Muscle of back (tissue), 11 donors: ENCODE results near the gene RCCD1. TPM values are rescaled to one million over a fixed set of nuclear protein-coding genes. Genes with fewer than 3 reads are reported as not detected.
A peak's percentile ranks its signal among the peaks of the same experiment; 100 is the strongest.

Experiments used
- DNase-seq, 3 donors: peaks; one replicate each; pipeline versions ENCODE4 v3.0.0 to v3.0.0-alpha.2; 2013
- polyA plus RNA-seq, 10 donors: library from polyadenylated mRNA; unstranded; fragments of 120-200 nt; gene quantifications; one replicate each; pipeline ENCODE4 v1.2.1, GENCODE V29; 2013; ENCODE audit not compliant: insufficient read length in 10 of 10

RCCD1 gene
- polyA plus RNA-seq, 10 donors: 9.8 to 18.6 (median 12.2) TPM

DNA sequence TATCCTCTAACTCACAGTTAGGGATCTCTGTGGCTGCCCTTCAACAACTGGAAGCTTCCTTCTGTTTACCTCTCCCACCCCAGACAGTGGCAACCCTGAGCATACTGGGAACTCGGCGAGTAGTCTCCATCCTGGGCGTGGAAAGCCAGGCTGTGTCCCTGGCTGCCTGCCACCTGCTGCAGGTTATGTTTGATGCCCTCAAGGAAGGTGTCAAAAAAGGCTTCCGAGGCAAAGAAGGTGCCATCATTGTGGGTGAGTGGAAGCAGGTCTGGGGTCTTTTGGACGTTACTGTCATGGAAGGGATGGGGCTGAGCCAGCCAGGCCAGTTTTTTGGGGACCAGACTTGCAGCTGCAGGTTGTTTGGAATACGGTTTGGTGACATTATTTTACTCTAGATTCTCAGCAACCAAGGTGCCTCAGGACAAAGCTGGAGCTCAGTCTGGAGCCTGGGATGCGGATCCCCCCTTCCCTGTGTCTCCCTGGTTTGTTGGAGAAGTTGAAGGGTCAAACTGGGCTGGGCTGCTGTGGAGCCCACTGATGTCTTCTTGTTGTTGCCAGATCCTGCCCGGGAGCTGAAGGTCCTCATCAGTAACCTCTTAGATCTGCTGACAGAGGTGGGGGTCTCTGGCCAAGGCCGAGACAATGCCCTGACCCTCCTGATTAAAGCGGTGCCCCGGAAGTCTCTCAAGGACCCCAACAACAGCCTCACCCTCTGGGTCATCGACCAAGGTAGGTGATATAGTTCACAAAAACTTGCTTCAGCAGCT lies 12.1 kb upstream of the RCCD1 start:
- DNase-seq: no peak

DNA sequence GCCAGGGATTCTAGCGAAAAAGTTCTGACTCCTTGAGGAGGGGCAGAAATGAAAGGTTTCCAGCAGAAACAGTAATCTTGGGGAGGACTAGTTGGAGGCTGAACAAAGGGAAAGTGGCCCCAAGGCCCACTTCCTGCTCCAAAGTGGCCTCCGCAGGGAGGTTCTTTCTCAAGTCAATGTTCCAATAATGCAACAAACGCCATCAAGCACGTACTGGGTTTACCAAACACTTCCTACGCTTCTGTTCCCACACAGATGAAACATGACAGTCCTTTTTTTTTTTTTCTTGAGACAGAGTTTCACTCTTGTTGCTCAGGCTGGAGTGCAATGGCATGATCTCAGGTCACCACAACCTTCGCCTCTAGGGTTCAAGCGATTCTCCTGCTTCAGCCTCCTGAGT lies 9.6 kb upstream of the RCCD1 start:
- no peak for DNase-seq

DNA sequence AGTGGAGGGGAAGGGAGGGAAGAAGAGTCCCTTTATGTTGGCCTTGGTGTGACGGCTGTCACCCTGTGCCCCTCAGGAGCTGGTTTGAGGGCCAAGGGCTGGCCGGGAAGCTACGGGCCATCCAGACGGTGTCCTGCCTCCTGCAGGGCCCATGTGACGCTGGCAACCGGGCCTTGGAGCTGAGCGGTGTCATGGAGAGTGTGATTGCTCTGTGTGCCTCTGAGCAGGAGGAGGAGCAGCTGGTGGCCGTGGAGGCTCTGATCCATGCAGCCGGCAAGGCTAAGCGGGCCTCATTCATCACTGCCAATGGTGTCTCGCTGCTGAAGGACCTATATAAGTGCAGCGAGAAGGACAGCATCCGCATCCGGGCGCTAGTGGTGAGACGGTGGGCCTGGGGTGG lies 8.1 kb upstream of the RCCD1 start:
- DNase-seq: no peak

DNA sequence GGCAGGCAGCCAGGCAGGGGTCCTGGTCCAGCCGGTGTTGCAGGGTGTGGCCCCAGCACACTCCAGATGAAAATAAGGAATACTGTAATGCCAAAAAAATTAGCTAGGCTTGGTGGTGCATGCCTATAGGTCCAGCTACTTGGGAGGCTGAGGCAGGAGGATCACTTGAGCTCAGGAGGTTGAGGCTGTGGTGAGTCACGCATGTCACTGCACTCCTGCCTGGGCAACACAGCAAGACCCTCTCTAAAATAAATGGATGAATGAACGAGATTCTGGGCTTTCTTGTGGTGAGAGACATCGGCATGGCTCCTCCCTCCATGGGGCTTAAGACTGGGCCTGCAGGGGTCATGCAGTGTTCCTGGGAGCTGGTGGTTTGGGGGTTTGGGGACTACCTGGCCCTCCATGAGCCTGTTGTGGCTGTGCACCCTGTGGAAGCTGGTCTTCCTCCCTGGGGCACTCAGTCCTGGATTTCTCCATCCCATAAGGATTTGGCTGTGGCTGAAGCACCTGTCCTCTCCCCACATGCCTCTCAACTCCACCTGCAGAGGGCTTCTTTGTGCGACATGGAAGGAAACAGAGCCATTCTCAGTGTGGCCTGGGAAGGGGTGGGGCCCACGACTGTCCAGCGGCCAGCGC lies 7.6 kb upstream of the RCCD1 start:
- DNase-seq: no peak

DNA sequence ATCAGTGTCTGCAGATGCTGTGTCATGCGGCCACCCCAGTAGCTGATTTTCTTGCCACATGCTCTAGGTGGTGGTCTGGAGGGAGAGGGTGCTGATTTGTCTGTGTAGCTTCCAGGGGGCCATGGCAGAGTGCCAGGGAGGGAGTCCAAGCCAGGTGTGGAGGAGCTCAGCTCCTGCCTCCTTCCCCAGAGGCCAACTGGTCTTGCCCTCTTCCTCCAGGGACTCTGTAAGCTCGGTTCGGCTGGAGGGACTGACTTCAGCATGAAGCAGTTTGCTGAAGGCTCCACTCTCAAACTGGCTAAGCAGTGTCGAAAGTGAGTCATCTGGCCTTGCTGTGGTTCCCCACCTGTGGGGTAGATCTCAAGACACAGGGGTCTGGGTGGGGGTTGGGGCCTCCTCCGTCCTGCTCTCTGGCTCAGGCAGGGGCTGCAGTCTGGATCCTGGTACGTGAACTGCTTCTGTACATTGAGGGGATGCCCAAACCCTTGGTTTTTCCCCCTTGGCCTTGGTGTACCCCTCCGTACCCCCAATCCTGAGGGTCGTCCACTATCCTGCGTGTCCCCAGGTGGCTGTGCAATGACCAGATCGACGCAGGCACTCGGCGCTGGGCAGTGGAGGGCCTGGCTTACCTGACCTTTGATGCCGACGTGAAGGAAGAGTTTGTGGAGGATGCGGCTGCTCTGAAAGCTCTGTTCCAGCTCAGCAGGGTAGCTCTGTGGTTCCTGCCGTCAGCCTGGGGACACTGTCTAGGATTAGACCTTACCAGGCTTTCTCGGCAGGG lies 6.9 kb upstream of the RCCD1 start:
- no peak for DNase-seq

DNA sequence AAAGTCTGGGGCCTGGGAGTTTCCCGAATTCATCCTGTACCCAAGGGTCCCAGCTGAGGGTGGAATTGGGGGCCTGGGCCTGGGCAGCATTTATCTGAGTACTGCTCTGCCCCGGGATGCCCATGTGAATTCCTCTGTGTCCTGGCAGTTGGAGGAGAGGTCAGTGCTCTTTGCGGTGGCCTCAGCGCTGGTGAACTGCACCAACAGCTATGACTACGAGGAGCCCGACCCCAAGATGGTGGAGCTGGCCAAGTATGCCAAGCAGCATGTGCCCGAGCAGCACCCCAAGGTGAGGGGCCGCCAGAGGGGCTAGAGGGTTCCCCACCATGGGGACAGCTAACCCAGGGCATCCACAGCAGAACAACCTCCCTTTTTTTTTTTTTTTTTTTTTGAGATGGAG lies 6.2 kb upstream of the RCCD1 start:
- no peak for DNase-seq

DNA sequence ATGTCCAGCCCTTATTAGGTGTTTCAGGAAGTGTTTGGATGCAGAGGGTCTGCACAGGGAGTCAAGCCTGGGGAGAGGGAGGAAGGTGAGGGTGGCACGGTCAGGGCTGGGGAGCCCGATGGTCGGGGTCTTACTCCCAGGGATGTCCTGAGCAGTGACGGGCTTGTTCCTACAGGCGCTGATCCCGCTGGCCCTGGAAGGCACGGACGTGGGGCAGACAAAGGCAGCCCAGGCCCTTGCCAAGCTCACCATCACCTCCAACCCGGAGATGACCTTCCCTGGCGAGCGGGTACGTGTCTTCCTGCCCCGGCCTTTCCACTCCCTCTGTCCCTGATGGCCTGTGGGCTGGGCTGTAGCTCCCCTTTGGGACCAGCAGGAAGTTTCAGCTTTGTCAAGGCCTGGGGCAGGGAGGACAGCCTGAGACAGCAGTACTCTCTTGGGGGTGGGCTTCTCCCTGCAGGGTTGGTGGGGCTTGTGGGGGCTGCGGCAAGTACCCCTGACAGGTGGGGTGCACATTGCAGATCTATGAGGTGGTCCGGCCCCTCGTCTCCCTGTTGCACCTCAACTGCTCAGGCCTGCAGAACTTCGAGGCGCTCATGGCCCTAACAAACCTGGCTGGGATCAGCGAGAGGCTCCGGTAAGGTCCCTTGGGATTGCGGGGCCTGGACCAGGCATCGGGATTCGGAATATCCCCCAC lies 4.6 kb upstream of the RCCD1 start:
- DNase-seq: no peak

DNA sequence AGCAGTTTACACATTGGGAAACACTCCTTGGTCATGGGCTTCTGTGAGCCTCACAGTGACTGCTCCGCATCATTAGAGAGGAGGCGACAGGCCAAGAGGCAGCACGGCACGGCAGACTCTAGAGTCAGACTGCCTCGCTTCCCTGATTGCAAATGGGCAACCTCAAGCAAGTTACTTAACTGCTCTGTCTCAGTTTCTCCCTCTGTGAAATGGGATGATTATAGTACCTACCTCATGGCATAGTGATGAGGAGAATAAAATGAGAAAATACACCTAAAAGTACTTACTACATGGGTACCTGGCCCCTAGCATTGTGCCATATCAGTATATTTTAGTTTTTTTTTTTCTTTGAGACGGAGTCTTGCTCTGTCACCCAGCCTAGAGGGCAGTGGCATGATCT lies 4.0 kb upstream of the RCCD1 start:
- no peak for DNase-seq

DNA sequence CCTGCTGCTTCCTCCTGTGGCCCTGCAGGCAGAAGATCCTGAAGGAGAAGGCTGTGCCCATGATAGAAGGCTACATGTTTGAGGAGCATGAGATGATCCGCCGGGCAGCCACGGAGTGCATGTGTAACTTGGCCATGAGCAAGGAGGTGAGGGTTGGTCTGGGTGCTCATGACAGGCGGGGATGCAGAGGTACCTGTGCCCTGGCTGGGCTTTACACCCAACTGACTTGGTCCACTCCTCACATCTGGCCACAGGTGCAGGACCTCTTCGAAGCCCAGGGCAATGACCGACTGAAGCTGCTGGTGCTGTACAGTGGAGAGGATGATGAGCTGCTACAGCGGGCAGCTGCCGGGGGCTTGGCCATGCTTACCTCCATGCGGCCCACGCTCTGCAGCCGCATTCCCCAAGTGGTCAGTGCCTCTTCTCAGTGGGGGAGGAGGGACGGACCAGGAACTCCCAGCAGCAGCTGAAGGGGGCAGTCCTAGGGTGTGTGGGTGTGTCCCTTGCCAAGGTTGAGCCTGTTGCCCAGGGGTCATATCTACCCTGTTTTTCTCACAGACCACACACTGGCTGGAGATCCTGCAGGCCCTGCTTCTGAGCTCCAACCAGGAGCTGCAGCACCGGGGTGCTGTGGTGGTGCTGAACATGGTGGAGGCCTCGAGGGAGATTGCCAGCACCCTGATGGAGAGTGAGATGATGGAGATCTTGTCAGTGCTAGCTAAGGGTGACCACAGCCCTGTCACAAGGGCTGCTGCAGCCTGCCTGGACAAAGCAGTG lies 1.6 kb upstream of the RCCD1 start:
- DNase-seq: no peak

DNA sequence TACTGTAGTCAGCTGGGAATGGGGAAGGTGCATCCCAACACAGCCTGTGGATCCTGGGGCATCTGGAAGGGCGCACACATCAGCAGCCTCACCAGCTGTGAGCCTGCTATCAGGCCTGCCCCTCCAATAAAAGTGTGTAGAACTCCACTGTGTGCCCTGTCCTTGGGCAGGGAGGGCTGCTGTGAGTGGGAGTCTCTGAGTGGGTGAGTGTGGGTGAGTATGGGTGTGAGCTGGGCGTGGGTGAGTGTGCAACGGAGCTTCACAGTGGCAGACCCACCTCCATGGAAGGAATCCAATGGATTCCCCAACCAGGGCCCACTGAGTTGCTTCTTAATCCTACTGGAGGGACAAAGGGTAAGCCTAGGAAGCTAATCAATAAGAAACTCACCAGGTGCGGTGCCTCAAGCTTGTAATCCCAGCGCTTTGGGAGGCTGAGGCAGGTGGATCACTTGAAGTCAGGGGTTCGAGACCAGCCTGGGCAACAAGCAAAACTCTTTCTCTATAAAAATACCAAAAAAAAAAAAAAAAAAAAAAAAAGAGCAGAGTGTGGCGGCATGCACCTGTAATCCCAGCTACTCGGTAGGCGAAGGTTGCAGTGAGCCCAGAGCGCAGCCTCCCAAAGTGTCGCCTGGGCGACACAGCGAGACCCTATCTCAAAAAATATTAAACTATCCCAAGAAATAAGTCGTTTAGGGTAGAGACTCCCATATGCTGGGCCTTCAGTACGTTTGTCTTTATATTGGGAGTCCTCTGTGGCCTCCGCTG lies 555 bp upstream of the RCCD1 start:
- no peak for DNase-seq

DNA sequence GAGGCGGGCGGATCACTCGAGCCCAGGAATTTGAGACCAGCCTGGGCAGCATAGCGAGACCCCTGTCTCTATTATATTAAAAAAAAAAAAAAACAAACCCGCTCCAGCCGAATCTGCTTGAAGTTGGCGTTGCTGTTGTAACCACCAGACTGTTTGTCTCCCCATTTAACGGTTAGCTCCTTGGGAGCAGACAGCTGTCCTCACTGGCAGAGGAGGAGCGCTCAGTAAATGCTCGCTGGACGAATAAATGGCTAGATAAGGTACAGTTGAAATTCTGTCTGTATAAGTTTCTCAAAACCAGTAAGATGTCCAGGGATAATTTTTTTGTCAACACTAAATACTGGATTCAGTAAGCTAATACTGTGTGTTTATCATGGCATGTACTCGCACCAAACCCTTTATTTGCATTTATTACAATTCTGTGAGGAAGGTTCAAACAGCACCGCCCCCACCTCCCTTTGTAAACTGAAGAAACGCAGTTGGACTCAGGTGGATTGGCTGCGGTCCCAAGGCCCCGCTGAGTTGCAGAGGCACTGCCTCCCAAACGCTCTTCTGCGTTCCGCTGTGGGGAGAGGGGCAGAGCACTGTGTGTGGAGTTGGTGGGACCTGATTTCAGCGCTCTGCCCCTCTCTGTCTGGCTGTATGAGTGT lies 1.1 kb downstream of the RCCD1 start:
- no peak for DNase-seq

DNA sequence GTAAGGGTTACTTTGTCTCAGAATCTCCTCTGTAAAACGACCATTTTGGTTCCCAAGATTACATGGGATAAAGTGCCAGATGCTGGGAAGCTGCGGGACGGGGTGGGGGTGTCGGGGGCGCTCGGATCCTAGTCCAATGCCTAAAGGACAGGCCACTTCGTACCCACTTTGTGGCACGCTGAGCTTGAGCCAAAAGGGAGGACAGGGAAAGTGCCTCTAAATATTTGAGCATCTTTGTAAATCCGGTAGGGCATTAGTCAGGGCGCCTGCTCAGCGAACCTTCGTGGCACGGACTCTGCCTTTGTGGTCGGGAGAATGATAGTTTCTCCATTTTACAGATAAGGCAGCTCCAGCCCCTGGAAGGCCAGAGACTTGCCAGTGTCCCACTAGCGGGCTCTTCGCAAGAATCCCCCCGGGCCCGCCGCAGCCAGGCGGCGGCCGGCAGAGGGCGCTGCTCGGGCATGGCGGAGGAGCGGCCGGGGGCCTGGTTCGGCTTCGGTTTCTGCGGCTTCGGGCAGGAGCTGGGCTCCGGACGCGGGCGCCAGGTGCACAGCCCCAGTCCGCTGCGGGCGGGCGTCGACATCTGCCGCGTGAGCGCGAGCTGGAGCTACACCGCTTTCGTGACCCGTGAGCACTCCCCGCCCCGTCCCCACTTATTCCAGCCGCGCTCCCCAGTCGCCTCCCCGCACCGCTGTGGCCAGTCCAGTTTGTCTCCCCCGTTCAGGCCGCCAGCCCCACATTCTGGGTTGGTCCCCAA lies 1.8 kb downstream of the RCCD1 start:
- peak; percentile 70 to 92 (median 86) for DNase-seq

DNA sequence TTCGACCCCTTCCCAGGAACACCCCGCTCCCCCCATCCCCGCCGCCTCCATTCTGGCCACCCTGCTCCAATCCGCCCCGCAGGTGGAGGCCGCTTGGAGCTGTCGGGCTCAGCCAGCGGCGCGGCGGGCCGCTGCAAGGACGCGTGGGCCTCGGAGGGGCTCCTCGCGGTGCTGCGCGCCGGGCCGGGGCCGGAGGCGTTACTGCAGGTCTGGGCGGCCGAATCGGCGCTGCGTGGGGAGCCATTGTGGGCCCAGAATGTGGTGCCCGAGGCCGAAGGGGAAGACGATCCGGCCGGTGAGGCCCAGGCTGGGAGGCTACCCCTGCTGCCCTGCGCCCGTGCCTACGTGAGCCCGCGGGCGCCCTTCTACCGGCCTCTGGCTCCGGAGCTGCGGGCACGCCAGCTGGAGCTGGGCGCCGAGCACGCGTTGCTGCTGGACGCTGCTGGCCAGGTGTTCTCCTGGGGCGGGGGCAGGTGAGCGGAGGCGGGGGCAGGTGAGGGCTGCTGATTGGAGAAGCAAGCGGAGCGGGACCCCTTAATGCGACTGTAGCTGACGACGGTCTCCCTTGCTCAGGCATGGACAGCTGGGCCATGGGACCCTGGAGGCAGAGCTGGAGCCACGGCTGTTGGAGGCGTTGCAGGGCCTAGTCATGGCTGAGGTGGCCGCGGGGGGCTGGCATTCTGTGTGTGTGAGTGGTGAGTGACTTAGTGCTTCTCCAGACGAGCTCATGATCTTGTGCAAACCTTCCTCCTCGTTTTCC lies 2.5 kb downstream of the RCCD1 start:
- no peak for DNase-seq

DNA sequence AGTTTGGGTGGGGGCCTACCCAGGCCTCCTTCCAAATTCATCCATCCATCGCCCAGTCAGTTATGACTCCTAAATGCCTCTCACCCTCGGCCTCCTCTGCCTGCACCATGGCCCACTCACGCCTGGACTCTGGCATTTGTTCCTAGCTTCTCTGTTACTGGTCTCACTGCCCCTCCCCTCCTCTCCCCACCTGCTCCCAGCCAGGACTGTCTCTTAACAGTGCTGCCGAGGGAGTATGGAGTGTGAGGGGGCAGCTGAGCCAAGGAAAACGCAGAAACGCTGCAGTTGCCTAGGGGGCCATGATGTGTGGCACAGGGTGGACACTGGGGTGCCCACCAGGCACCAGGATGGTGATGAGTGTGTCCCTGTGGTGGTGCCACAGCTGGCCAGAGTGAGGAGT lies 3.1 kb downstream of the RCCD1 start:
- DNase-seq: no peak

DNA sequence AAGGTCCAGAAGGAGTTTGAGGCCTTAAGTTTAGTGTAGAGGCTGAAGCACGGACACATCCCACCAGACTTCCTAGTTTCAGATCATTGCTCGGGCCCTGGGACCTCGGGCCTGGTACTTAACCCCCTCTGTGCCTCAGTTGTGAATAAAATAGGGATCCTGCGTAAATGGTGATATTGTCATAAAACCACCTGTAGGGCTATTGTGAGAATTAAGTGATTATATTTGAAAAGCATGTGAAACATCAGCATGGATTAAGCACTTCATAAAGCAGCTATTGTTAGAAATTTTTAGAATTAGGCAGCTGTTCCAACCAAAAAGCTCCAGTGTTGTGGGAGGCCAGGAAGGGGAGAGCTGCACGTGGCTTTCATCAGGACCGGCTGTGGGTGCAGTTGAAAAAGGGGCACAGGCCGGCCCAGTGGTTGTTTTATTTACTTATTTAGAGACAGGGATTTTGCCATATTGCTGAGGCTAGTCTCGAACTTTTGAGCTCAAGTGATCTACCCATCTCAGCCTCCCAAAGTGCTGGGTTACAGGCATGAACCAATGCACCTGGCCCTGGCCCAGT lies 4.4 kb downstream of the RCCD1 start:
- no peak for DNase-seq

DNA sequence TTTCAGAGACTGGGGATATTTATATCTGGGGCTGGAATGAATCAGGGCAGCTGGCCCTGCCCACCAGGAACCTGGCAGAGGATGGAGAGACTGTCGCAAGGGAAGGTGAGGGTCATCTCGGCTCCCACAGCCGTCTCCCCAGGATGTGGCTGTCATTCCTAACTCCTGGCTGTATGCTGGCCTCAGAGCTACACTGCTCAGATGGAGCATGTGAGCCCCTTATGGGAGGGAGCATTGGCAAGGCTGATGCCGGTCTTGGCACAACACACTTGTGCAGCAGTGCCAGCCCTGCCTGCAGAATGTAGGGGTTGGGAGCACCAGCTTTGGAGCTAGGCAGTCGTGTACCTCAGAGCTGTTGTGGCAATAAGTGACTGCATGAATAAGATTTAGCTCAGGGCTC lies 5.2 kb downstream of the RCCD1 start:
- DNase-seq: peak; percentile 51 to 75 (median 57)

DNA sequence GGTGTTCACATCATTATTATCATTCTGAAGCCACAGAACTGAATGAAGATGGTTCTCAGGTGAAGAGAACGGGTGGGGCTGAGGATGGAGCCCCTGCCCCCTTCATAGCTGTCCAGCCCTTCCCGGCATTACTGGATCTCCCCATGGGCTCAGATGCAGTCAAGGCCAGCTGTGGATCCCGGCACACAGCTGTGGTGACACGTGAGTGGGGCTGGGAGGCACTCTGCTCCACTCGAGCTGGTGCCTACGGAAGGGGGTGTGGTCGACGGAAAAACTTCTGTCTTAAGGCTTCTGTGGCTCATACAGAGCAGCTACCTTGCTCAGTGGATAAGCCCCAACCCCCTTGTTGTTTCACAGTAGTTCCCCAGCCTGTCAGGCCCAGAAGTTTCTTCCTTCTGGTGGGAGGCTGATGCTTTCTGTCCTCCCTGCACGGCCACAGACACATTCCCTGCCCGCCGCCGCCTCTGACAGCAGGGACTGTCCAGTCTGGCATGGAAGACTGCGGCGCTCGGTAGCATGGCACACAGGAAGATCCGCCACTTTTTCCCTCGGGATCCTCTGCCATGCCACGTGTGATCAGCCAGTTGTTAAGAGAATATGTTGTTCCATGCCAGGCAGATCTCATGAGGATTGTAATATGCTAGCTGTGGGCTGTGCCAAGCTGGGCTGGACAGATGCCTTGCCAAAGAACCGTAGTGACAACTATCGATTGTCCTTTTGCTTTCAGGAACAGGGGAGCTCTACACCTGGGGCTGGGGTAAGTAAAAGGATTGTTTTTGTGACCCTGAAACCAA lies 5.8 kb downstream of the RCCD1 start:
- peak in 1 of 3 donors; percentile 57 for DNase-seq
